ENCODE measurements around the gene SBNO2.

The SBNO2 gene

DNA sequence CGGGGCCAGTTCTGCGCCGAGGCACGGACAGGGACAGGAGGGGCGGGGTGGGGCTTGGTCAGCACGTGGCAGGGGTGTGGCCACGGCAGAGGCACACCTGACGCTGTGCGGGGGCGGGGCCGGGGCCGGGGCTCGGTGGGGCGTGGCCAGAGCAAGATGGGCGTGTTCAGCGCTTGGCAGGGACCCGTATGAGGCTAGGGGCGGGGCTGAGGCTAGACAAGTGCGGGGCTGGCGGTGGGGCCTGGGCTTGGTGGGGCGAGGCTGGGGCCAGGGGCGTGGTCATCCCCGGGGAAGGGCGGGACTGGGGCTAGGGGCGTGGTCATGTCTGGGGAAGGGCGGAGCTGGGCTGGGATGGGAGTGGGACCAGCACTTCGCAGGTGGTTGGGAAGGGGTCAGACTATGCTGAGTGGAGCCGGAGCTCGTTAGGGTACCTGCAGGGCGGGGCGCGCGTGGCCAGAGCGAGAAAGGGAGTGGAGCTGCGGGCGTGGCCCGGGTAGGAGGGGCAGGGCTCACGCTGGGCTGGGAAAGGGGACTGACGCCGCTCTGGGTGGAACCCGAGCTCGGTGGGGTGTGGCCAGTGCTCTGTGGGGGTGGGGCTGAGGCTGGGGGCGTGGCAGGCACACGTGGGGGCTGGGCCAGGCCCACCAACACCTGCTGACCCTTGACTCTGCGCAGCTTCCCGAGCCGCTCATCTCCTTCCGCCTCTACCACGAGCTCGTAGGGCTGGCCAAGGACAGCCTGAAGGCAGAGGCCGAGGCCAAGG is 91.7 kb downstream of the SBNO2 start:
- TF ChIP-seq, protein P1, sequence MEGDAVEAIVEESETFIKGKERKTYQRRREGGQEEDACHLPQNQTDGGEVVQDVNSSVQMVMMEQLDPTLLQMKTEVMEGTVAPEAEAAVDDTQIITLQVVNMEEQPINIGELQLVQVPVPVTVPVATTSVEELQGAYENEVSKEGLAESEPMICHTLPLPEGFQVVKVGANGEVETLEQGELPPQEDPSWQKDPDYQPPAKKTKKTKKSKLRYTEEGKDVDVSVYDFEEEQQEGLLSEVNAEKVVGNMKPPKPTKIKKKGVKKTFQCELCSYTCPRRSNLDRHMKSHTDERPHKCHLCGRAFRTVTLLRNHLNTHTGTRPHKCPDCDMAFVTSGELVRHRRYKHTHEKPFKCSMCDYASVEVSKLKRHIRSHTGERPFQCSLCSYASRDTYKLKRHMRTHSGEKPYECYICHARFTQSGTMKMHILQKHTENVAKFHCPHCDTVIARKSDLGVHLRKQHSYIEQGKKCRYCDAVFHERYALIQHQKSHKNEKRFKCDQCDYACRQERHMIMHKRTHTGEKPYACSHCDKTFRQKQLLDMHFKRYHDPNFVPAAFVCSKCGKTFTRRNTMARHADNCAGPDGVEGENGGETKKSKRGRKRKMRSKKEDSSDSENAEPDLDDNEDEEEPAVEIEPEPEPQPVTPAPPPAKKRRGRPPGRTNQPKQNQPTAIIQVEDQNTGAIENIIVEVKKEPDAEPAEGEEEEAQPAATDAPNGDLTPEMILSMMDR (IDR thresholded peaks at IDR 0.05; ENCODE audit: control insufficient read depth, extremely low read depth, insufficient read depth): no peak
- peak; percentile 80 for DNase-seq (ENCODE audit: low read depth)
- peak overlapping the region; percentile 82 for H3K4me3 ChIP-seq (ENCODE audit: low read depth, low read length)

DNA sequence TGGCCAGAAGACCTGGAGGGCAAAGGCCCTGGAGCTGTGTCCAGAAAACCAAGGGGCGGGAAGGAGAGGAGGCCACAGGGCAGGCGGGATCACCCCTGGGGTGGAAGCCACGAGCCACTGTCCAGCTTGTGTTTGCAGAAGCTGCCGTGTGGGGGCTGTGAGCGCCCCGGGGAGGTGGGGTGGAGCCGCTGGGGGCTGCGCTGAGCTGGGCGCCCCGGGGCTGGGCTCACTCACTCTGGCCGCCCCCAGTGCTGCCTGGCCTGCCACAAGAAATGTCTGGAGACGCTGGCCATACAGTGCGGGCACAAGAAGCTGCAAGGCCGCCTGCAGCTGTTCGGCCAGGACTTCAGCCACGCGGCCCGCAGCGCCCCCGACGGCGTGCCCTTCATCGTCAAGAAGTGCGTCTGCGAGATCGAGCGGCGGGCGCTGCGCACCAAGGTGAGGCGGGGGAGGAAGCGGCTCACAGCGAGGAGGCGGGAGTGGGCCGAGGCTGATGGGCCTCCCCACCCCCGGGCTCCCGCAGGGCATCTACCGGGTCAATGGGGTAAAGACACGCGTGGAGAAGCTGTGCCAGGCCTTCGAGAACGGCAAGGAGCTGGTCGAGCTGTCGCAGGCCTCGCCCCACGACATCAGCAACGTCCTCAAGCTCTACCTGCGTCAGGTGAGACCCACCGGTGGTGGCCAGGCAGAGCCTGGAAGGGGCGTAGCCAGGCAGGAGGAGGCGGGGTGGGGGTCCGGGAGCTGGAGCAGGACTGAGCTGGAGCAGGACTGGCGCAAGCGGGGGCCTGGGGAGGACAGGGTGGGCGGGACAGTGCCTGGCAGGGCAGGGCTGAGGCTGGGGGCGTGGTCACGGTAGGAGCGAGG is 92.5 kb downstream of the SBNO2 start:
- TF ChIP-seq, protein P1 (IDR thresholded peaks at IDR 0.05; ENCODE audit: control insufficient read depth, extremely low read depth, insufficient read depth): no peak
- no peak for DNase-seq (ENCODE audit: low read depth)
- peak overlapping the region; percentile 42 for H3K4me3 ChIP-seq (ENCODE audit: low read depth, low read length)

DNA sequence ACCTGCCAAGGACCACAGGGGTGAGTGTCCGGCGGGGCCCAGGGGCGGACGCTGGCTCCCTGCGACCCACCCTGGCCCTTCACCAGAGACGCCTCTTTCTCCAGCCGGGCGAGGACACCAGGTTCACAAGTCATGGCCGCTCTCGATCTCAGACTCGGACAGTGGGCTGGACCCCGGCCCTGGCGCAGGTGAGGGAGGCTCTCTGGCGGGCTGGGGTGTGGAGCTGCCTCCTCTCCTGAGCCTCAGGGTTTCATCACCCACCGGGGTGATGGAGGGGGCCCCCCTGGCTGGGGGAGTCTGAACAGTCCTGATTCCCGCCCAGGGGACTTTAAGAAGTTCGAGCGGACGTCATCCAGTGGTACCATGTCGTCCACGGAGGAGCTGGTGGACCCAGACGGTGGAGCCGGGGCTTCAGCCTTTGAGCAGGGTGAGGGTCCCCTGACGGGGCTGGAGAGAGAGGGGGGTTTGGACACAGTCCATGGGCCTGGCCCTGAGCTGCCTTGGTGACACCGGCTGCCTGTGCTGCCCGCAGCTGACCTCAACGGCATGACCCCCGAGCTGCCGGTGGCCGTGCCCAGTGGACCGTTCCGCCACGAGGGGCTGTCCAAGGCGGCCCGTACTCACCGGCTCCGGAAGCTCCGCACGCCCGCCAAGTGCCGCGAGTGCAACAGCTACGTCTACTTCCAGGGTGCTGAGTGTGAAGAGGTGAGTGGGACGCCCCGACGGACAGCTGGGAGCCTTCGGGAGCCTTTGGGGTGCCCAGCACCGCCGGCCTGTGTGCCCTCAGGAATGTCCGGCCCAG is 93.5 kb downstream of the SBNO2 start:
- no peak overlapping the region for H3K4me3 ChIP-seq (ENCODE audit: low read depth, low read length)
- no peak for DNase-seq (ENCODE audit: low read depth)
- TF ChIP-seq, protein P1 (IDR thresholded peaks at IDR 0.05; ENCODE audit: control insufficient read depth, extremely low read depth, insufficient read depth): no peak

DNA sequence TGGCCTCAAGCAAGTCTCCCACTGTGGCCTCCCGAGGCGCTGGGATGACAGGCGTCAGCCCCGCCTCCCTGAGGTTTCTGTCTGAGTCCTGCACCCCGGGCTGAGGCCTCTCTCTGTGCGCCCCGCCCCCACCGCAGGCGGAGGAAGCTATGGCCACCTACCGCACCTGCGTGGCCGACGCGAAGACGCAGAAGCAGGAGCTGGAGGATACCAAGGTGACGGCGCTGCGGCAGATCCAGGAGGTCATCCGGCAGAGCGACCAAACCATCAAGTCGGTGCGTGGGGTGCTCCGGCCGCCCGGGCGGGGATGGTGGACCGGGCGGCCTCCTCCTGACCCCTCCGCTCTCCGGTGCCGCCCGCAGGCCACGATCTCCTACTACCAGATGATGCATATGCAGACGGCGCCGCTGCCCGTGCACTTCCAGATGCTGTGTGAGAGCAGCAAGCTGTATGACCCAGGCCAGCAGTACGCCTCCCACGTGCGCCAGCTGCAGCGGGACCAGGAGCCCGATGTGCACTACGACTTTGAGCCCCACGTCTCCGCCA is 94.4 kb downstream of the SBNO2 start:
- H3K4me3 ChIP-seq (ENCODE audit: low read depth, low read length): no peak overlapping the region
- TF ChIP-seq, protein P1 (IDR thresholded peaks at IDR 0.05; ENCODE audit: control insufficient read depth, extremely low read depth, insufficient read depth): no peak
- DNase-seq (ENCODE audit: low read depth): no peak

DNA sequence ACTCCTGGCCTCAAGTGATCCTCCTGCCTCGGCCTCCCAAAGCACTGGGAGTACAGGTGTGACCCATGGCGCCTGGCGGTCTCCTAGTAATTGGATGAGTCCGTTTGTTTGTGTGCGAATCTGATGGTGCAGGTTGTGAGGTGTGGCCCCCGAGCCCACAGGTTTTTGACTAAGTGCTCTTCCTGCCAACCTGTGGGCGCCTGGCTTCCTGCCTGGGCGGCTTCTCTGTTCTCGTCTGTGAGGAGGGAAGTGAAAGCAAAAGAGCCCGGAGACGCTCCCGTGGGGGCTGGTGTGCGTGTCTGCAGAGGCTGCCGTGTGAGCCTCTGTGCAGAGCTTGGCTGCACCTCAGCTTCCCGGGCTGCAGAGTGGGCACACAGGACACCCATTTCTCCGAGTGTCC is 97.1 kb downstream of the SBNO2 start:
- DNase-seq (ENCODE audit: low read depth): no peak

DNA sequence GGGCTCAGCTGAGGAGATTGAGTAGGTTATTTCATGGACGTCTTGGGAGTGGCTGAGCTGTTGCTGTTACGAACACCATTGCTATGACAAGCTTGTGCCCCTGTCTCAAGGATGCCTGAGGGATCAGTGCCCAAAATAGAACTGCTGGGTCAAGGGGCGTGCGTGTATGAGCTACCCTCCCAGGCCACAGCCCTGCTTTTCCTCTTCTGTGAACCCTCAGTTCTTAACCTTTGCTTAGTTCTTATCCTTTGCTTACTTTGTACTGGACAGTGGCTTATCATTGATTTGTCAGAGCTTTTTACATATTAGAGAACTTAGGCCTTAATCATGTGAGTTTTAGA is 98.1 kb downstream of the SBNO2 start:
- no peak for DNase-seq (ENCODE audit: low read depth)

More for the DNA sequence above, 97.1 kb downstream of the SBNO2 start:
- no peak overlapping the region for H3K4me3 ChIP-seq (ENCODE audit: low read depth, low read length)
- TF ChIP-seq, protein P1 (IDR thresholded peaks at IDR 0.05; ENCODE audit: control insufficient read depth, extremely low read depth, insufficient read depth): no peak

More for the DNA sequence above, 98.1 kb downstream of the SBNO2 start:
- H3K4me3 ChIP-seq (ENCODE audit: low read depth, low read length): no peak overlapping the region
- TF ChIP-seq, protein P1 (IDR thresholded peaks at IDR 0.05; ENCODE audit: control insufficient read depth, extremely low read depth, insufficient read depth): no peak

Data from LNCaP clone FGC (cell line).